Testis (tissue), 3 donors: ENCODE results near the gene PGA5. TPM values are rescaled to one million over a fixed set of nuclear protein-coding genes. Genes with fewer than 3 reads are reported as not detected.
"Not testable (repeated sequence)": the region's sequence is repeated elsewhere in the genome, so short reads cannot be mapped to it uniquely, and the experiment has no call there.

ENCODE experiments used
- DNase-seq: peaks from one replicate; pipeline ENCODE4 v3.0.0-alpha.2; 2019
- H3K27ac ChIP-seq, 2 donors: fragments of 200-600 bp; sonication (generic); one replicate each; pipeline ENCODE4 v1.5.1; 2019
- H3K27me3 ChIP-seq: fragments of 200-600 bp; sonication (generic); one replicate; pipeline ENCODE4 v1.5.1; 2019
- H3K36me3 ChIP-seq: fragments of 200-600 bp; sonication (generic); one replicate; pipeline ENCODE4 v1.5.1; 2017; ENCODE audit warnings: low read depth; ENCODE audit errors: missing control alignments
- H3K4me1 ChIP-seq: fragments of 200-600 bp; sonication (generic); one replicate; pipeline ENCODE4 v1.5.1; 2019
- H3K4me3 ChIP-seq, 2 donors: fragments of 200-600 bp; sonication (generic); one replicate each; pipeline ENCODE4 v1.5.1; 2017 to 2019
- H3K9me3 ChIP-seq: fragments of 200-600 bp; sonication (generic); one replicate; pipeline ENCODE4 v1.5.1; 2017
- CTCF ChIP-seq, 3 experiments: fragments of 450-650 bp in 2 of 3; fragments of 200-600 bp in 1 of 3; sonication (generic) in 1 of 3; IDR thresholded peaks; one replicate each; pipeline ENCODE4 v1.5.1; 2016 to 2019; ENCODE audit warnings: antibody characterized with exemption in 3 of 3, mild to moderate bottlenecking in 2 of 3, moderate library complexity in 1 of 3
- POLR2A ChIP-seq: fragments of 450-650 bp; IDR thresholded peaks from one replicate; pipeline ENCODE4 v1.6.1; 2017; ENCODE audit warnings: antibody characterized with exemption, mild to moderate bottlenecking, moderate library complexity
- WGBS, 2 donors: methylation state at CpG; one replicate each; pipeline ENCODE4 v1.1.5; 2018; 5-methylcytosine and 5-hydroxymethylcytosine counted together
- intact Hi-C: fragments of 100-400 bp; cut with DNase I; formaldehyde crosslinking; loops from one replicate; pipeline ENCODE4 v1.15.1; 2023; ENCODE audit warnings: low total_unique reads
- polyA plus RNA-seq: library from polyadenylated mRNA; stranded (reverse); fragments of 350-450 nt; fragmentation: Illumina TruSeq; extraction: RNeasy Lipid Tissue Mini Kit (QIAGEN cat#74804); gene quantifications from one replicate; pipeline ENCODE4 v1.2.3, GENCODE V29; 2014; ENCODE audit warnings: low read depth, low replicate concordance; ENCODE audit not compliant: insufficient read depth
- total RNA-seq, 2 donors: library from RNA; depleted of rRNA; stranded (reverse); fragments of >200 nt; gene quantifications; one replicate each; pipeline ENCODE4 v1.2.3, GENCODE V29; 2016

PGA5 gene
- total and polyA plus RNA-seq, 3 donors from 2014 or later, result 0.39 to 1.5 (median 0.43) TPM

- intact Hi-C loops, result no loop called here
- no peaks in the 10 kb centered on the region for H3K9me3 ChIP-seq
- WGBS, 2 donors, result 64 to 71% methylated on average over 2 to 6 of the region's 6 CpGs
- no peaks in the 10 kb centered on the region for H3K36me3 ChIP-seq
- H3K4me1 ChIP-seq, result no peaks in the 10 kb centered on the region
- DNase-seq, result no peak
- H3K4me3 ChIP-seq, result no peak overlapping the region
- H3K27ac ChIP-seq, result no peak overlapping the region
- H3K27me3 ChIP-seq, result no peaks in the 10 kb centered on the region
- TF ChIP-seq POLR2A (no peak), CTCF (IDR thresholded peaks at IDR 0.05) (no peak)
Measured at GRCh38 chr11:61198361-61198760, 42.6 kb upstream of the PGA5 start.

- Histone ChIP-seq H3K4me3 (no peak overlapping the region), H3K36me3 (no peaks in the 10 kb centered on the region), H3K4me1 (no peaks in the 10 kb centered on the region), H3K27me3 (no peaks in the 10 kb centered on the region), H3K27ac (no peak overlapping the region), H3K9me3 (no peaks in the 10 kb centered on the region)
- no peak for TF ChIP-seq CTCF (IDR thresholded peaks at IDR 0.05)
- TF ChIP-seq POLR2A, result no peak
- DNase-seq, result no peak
- WGBS, 2 donors, result 92 to 93% methylated on average over 4 of the region's 4 CpGs
- intact Hi-C loops, result no loop called here
Measured at GRCh38 chr11:61198948-61199523, 41.9 kb upstream of the PGA5 start.

DNA sequence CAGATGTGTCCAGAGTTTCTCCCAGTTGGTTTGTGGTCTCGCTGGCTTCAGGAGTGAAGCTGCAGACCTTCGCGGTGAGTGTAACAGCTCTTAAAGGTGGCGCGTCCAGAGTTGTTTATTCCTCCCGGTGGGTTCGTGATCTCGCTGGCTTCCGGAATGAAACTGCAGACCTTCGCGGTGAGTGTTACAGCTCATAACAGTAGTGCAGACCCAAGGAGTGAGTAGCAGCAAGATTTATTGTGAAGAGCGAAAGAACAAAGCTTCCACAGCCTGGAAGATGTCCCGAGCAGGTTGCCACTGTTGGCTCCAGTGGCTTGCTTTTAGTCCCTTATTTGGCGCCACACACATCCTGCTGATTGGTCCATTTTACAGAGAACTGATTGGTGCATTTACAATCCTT is 39.5 kb upstream of the PGA5 start:
- 78 to 90% methylated on average over 13 to 14 of the region's 14 CpGs for WGBS, 2 donors
- no peaks in the 10 kb centered on the region for H3K27me3 ChIP-seq
- intact Hi-C loops, result no loop called here

GRCh38 chr11:61202950-61203746 is 37.8 kb upstream of the PGA5 start, which contains the start of gene PGA3:
Gene PGA3, plus strand, starts transcription at chr11:61203515. Its CDS starts 50 bp downstream, at chr11:61203565.
- H3K4me3 ChIP-seq, DNase-seq, H3K27me3 ChIP-seq, H3K36me3 ChIP-seq, H3K9me3 ChIP-seq, H3K27ac ChIP-seq, H3K4me1 ChIP-seq, intact Hi-C loops: not testable (repeated sequence)
- 73 to 75% methylated on average over 14 of the region's 18 CpGs for WGBS, 2 donors

More for the DNA sequence above, 39.5 kb upstream of the PGA5 start:
- H3K27ac ChIP-seq, result no peak overlapping the region
- TF ChIP-seq CTCF (IDR thresholded peaks at IDR 0.05) (no peak), POLR2A (no peak)
- DNase-seq, result no peak
- H3K4me1 ChIP-seq, result no peaks in the 10 kb centered on the region
- H3K4me3 ChIP-seq, result no peak overlapping the region
- H3K9me3 ChIP-seq, result no peaks in the 10 kb centered on the region
- no peaks in the 10 kb centered on the region for H3K36me3 ChIP-seq

- H3K4me3 ChIP-seq, H3K9me3 ChIP-seq, intact Hi-C loops, H3K27me3 ChIP-seq, H3K4me1 ChIP-seq, H3K36me3 ChIP-seq, DNase-seq, H3K27ac ChIP-seq: not testable (repeated sequence)
- WGBS, 2 donors, result no CpG with 5 or more reads among the region's 5 CpGs
Measured at GRCh38 chr11:61203873-61204272, 37.1 kb upstream of the PGA5 start.

DNA sequence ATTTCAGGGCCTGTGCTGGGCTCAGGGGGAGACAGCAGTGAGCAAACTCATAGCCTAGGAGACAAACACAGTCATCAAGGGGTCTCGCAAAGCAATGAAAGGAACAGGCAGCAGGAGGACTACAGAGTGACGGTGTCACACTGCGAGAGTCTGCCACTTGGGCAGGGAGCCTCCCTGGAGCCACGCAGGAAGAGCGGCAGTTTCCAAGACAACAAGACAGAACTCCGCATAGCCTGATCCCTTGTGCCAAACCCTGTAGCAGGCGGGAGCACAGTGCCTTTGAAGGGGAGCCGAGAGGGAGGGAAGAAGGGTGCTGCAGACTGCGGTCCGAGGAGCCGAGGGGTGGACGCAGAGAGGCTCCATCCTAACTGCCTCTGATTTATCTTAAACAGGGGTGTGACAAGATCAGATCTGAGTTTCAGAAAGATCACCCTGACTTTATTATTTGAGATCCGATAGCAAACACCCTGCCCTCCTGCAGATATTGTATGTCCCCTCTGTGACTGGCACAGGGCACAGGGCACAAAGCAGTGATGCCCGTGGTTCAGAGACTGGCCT is 36.4 kb upstream of the PGA5 start:
- 79 to 81% methylated on average over 14 of the region's 14 CpGs for WGBS, 2 donors
- H3K36me3 ChIP-seq, H3K27me3 ChIP-seq, H3K4me1 ChIP-seq, H3K27ac ChIP-seq, intact Hi-C loops, DNase-seq, H3K4me3 ChIP-seq, H3K9me3 ChIP-seq: not testable (repeated sequence)

DNA sequence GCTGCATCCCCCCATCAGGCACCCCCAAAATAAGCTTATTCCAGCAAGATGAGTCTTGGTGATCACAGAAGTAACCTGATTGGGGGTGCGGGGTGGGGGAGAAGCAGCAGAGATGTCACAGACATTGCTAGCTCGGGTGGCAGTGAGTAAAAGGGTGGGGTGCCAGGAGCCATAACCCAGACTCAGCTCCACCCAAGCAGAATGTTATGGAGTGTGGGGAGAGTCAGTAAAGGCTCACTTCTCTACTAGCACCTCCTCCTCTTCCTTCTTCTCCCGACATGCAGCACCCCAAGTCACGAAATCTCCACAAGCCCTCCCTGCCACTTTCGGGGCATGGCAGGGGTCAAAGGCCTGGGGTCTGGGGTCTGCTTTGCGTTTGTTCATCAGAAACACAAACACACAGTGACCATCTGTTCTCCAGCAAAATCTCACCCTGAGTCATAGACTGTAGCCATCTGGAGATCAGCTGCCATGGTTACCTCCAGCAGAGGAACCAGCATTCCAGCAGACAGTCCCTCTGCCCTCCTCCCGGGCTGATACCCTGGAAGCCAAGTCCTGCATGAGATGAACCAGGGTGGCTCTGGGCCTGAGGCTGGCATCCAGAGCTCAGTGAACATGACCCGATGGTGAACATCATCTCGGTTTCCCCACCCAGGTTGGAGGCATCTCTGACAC is 33.2 kb upstream of the PGA5 start:
- H3K4me1 ChIP-seq, H3K9me3 ChIP-seq, H3K36me3 ChIP-seq, H3K27ac ChIP-seq, H3K4me3 ChIP-seq, H3K27me3 ChIP-seq, DNase-seq, intact Hi-C loops: not testable (repeated sequence)
- no CpG with 5 or more reads among the region's 9 CpGs for WGBS, 2 donors

DNA sequence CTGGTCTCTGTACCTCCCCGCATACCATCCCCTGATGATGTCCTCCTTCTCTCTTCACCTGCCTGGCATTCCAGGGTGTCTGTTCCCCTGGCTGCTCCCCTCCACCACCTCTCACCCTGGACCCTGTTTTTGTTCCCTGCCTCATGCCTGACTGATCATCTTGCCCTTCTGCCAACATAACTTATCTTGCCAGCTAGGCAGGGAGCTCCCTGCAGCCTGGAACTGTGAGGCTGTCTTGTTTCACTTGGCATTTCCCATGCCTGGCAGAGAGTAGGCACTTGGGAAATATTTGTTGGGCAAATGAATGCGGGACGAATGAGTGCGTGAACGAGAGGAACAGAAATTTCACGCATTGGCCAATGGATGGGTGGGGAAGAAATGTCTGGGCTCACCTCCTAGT is 30.3 kb upstream of the PGA5 start:
- intact Hi-C loops, H3K9me3 ChIP-seq, H3K36me3 ChIP-seq, H3K27me3 ChIP-seq, H3K27ac ChIP-seq, H3K4me3 ChIP-seq, H3K4me1 ChIP-seq, DNase-seq: not testable (repeated sequence)
- WGBS, 2 donors, result no CpG with 5 or more reads among the region's 6 CpGs
